ENCODE results near the gene FAM168B. TPM values are rescaled to one million over a fixed set of nuclear protein-coding genes. Genes with fewer than 3 reads are reported as not detected.

The FAM168B gene
- polyA plus RNA-seq, 3 donors, result 120 to 121 (median 121) TPM

DNA sequence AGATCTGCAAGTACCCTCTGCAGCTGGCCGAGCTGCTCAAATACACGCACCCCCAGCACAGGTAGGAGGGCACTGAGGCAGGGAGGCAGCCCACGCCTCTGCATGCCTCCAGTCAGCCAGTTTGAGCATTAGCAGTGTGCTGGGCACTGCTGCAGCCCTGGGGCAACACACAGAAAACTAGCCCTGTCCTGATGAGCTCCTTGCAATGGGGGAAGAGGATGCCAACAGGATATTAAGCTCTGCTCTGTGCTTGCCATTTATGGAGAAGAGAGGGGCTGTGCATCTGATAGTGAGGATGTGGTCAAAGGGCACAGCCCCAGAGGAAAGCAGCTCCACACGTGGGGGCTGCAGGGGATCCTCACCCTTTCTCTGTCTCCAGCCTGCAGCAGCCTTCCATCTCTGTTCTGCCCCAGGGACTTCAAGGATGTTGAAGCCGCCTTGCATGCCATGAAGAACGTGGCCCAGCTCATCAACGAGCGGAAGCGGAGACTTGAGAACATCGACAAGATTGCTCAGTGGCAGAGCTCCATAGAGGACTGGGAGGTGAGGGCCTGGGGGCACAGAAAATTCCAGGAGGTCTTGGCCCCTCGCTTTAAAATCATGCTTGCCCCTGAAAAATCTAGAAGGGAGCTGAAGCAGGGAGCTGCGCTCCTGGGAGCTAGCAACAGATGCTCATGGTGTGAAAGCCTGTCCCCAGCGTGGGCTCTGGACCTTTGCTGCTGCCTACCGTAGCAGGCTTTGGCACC is 51.7 kb downstream of the FAM168B start:
- DNase-seq (ENCODE audit: low read depth in 3 of 3, low spot score in 2 of 3), result no peak

DNA sequence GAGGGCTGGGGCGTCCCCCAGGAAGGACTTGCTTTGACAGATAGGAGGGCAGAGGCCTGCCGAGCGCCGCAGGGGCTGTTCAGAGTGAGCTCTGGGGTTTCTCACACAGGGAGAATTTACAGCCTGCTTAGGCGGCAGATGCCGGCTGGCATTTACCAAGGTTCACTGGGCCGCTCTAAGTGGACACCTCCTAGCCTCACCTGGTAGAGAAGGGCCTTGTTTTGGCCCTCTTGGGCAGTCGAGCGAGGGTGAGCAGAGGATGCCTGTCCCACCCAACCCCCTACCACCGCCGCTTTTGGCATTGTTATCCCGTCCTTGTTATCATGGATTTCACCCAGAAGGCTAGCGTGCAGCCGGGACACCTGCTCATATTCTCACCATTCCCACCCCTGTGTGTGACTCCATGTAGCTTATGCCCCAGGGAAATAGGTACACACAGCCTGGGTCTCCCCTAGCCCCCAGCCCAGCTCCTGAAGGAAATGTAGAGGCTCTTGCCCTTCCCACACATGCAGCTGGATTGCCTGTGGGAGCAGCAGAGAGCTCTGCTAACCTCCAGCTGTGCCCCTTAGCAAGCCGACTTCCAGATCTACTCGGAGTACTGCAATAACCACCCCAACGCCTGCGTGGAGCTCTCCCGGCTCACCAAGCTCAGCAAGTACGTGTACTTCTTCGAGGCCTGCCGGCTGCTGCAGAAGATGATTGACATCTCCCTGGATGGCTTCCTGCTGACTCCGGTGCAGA is 52.4 kb downstream of the FAM168B start:
- DNase-seq (ENCODE audit: low read depth in 3 of 3, low spot score in 2 of 3), result no peak

DNA sequence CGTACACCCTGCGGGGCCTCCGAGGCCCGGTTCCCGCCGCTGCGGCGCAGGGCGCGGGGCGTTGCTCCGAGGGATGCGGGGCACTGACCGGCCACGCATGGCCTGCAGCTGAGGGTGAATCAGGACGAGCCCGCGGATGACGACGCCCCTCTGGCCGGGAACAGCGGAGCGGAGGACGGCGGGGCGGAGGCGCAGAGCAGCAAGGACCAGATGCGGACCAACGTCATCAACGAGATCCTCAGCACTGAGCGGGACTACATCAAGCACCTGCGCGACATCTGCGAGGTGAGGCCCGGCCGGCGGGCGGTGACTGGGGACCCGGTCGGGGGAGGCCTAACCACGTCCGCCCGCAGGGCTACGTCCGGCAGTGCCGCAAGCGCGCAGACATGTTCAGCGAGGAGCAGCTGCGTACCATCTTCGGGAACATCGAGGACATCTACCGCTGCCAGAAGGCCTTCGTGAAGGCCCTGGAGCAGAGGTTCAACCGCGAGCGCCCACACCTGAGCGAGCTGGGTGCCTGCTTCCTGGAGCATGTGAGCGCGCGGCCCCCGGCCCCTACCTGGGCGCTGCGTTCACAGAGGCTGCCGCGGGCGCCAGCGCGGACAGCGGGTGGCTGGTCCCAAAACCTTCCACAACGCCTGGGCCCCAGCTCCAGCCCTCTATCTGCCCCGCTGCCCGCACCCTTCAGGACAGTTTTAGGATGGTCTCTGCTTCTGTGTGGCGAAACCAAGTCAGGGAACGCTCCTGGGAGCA is 53.2 kb downstream of the FAM168B start:
- DNase-seq (ENCODE audit: low read depth in 3 of 3, low spot score in 2 of 3), result no peak

DNA sequence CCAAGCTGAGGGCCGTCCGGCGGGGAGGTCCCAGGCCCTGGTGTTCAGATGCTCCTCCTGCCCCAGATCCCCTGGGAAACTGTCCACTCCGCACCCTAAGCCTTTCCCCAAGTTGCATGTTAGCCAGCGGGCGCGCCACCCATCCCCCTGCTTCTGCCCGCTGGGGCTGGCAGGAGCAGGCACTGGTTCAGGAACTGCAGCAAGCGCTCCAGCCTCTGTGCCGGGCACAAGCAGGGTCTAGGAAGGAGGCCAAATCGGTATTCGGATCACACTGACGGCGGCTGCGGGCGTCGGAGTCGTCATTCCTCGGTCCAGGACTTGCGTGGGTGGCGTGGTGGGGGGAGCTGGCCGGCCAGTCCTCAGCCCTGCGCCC is 53.7 kb downstream of the FAM168B start:
- no peak for DNase-seq (ENCODE audit: low read depth in 3 of 3, low spot score in 2 of 3)

GRCh38 chr2:131039101-131039440 is 54.2 kb downstream of the FAM168B start:
- DNase-seq (ENCODE audit: low read depth in 3 of 3, low spot score in 2 of 3), result no peak

DNA sequence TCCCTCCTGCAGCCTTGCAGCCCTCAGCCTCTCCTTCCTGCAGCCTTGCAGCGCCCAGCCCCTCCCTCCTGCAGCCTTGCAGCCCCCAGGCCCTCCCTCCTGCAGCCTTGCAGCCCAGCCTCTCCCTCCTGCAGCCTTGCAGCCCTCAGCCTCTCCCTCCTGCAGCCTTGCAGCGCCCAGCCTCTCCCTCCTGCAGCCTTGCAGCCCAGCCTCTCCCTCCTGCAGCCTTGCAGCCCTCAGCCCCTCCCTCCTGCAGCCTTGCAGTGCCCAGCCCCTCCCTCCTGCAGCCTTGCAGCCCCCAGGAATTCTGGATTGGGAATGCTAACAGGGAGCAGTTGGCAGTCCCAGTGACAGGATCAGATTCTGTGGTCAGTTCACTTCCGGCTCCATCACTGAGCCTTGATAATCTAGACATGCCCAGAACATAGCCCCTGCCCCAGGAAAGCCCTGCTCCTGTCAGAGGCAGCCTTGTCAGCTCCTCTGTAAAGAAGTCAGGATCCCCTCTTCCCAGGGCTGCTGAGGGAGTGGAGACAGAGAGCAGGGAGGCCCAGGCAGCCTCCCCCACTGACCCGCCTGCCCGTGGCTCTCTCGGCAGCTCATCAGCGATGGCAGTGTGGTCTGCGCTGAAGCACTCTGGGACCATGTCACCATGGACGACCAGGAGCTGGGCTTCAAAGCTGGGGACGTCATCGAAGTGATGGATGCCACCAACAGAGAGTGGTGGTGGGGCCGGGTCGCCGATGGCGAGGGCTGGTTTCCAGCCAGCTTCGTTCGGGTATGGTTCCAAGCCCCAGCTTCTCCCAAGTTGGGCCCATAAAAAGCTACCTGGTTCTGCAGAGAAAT is 54.8 kb downstream of the FAM168B start:
- no peak for DNase-seq (ENCODE audit: low read depth in 3 of 3, low spot score in 2 of 3)

GRCh38 chr2:131037398-131038257 is 55.6 kb downstream of the FAM168B start:
- DNase-seq (ENCODE audit: low read depth in 3 of 3, low spot score in 2 of 3), result no peak

DNA sequence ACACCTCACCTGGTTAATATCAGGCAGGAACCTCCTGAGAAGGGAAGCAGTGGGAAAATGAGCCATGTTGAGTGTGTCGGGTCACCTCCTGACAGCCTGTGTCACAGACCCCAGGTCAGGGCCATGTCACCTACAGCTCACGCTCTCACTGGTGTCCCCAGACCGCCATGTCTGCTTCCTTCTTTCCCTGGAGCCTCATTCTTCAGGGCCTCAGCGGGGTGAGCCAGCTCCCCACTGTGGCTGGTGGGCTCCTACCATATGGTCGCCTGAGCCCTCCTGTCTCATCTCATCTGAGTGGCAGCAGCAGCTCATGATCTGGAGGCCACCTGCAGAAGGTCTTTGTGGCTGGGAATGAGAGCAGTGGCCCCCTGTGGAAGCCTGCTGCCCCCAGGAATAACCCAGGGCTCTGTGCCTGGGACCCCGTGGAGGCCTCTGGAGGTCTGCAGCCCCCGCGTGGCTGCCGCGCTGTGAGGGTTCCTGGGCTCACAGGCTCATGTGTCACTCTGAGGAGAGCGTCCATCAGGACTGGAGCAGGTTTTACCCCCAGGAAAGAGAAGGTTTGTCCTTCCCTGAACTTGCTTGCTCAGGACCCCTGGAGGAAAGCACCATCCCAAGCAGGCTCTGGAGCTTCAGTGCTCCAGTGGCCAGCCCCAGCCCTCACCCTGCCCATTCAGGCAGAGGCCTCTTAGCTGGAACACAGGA is 56.4 kb downstream of the FAM168B start:
- no peak for DNase-seq (ENCODE audit: low read depth in 3 of 3, low spot score in 2 of 3)

- no peak for DNase-seq (ENCODE audit: low read depth in 3 of 3, low spot score in 2 of 3)
Measured at GRCh38 chr2:131036269-131036668, 57.0 kb downstream of the FAM168B start.

DNA sequence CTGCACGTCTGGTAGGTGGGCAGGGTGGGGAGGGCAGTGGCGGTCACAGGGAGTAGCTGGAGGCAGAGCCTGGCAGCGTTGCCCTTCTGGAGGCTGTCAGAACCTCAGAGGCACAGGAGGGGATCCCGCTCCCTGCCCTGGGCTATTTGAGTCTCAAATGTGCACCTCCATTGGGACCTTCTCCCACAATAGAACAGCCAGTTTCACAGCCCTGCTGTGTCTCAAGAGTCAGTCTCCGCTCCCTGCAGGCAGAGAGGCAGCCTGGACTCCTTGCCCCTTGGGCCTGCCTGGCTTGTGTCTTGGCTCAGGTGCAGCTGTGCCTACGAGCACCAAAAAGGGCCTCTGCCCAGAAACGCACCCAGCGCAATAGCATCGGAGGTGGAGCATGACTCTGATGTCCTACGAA is 57.4 kb downstream of the FAM168B start:
- no peak for DNase-seq (ENCODE audit: low read depth in 3 of 3, low spot score in 2 of 3)

GRCh38 chr2:131035112-131035825 is 58.0 kb downstream of the FAM168B start:
- no peak for DNase-seq (ENCODE audit: low read depth in 3 of 3, low spot score in 2 of 3)

GRCh38 chr2:131034122-131035051 is 58.9 kb downstream of the FAM168B start:
- DNase-seq (ENCODE audit: low read depth in 3 of 3, low spot score in 2 of 3), result no peak

DNA sequence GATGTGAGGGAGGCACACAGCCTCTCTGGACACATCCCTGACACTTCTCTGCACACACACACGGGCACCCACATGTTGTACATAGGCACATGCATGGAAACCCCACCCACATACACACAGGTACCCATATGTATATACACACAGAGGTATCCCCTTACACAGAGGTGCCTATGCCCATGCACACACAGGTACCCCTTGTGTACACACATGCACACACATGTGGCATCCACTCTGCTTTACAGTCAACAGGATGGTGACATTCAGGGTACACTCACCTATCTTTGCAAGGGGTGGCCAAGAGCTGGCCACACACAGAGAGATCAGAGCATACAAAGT is 59.5 kb downstream of the FAM168B start:
- DNase-seq (ENCODE audit: low read depth in 3 of 3, low spot score in 2 of 3), result no peak

- no peak for DNase-seq (ENCODE audit: low read depth in 3 of 3, low spot score in 2 of 3)
Measured at GRCh38 chr2:131032393-131032836, 60.8 kb downstream of the FAM168B start.

- DNase-seq (ENCODE audit: low read depth in 3 of 3, low spot score in 2 of 3), result no peak
Measured at GRCh38 chr2:131031875-131032274, 61.4 kb downstream of the FAM168B start.

- DNase-seq (ENCODE audit: low read depth in 3 of 3, low spot score in 2 of 3), result no peak
Measured at GRCh38 chr2:131031431-131031841, 61.8 kb downstream of the FAM168B start.

DNA sequence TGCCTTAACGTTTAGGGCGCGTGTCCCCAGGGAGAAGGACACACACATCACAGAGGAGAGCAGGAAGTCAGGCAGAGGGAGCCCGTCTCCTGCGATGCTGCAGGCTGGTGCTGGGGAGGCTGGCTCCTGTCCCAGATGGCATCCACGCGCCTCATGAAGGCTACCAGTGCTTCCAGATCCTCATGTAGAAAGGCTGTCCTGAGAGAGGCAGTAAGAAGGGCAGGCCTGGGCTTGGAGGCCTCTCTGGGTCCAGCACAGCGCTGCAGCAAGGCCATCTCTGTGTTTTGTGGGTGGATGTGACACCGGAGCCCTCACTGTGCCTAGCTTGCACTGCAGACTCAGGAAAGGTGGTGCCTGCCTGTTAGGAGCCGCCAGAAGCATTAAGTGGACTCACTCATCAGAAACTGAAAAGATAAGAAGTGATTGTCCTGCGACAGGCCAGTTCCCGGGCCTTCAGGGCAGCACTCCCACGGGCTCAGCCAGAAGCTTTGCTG is 62.7 kb downstream of the FAM168B start:
- no peak for DNase-seq (ENCODE audit: low read depth in 3 of 3, low spot score in 2 of 3)

All from right renal cortex interstitium (tissue), 3 donors.